ENCODE data around the gene MEP1B.
"Not testable (repeated sequence)": the region's sequence is repeated elsewhere in the genome, so short reads cannot be mapped to it uniquely, and the experiment has no call there.

Gene MEP1B

DNA sequence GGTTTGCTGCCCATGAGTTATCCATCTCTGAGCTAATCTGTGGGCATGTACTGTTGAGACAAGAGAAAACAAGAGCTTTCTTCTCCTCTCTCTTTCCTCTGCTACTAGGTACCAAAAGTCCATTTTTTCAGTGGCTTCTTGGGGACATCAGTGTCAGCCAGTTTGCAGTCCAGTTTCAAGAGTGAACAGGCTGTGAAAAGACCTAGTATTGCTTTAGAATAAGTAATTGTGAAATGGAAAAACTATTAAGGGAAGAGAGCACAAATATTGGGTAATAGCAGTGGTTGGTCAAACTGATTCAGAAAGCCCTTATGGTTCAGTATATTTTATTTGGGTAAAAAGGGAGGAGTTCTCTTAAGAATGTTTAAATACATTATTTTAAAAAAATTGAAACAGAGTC, 33.0 kb upstream of the MEP1B start:
- H3F3A ChIP-seq (ENCODE audit: insufficient read depth, low read length), result no peaks in the 10 kb centered on the region
- H3K79me2 ChIP-seq (ENCODE audit: insufficient read depth, low read length), result no peaks in the 10 kb centered on the region
- no peak overlapping the region for H3K27ac ChIP-seq (ENCODE audit: low read depth, low read length, poor library complexity, severe bottlenecking)
- H3K9me2 ChIP-seq (ENCODE audit: low read depth, low read length), result no peaks in the 10 kb centered on the region
- no peak overlapping the region for H3K4me3 ChIP-seq (ENCODE audit: low read depth, low read length, poor library complexity, severe bottlenecking)
- H4K20me1 ChIP-seq (ENCODE audit: insufficient read depth, low read length), result no peaks in the 10 kb centered on the region
- H3K27me3 ChIP-seq (ENCODE audit: insufficient read depth, low read length), result no peaks in the 10 kb centered on the region; the same call in 1 of the 2 replicates
- no peaks in the 10 kb centered on the region for H3K9me3 ChIP-seq (ENCODE audit: low read length)
- no peak overlapping the region for H3K4me2 ChIP-seq (ENCODE audit: low read length)
- no peak overlapping the region for H2AFZ ChIP-seq (ENCODE audit: low read length)
- H3K9ac ChIP-seq (ENCODE audit: low read length), result no peak overlapping the region
- TF ChIP-seq, protein P1, sequence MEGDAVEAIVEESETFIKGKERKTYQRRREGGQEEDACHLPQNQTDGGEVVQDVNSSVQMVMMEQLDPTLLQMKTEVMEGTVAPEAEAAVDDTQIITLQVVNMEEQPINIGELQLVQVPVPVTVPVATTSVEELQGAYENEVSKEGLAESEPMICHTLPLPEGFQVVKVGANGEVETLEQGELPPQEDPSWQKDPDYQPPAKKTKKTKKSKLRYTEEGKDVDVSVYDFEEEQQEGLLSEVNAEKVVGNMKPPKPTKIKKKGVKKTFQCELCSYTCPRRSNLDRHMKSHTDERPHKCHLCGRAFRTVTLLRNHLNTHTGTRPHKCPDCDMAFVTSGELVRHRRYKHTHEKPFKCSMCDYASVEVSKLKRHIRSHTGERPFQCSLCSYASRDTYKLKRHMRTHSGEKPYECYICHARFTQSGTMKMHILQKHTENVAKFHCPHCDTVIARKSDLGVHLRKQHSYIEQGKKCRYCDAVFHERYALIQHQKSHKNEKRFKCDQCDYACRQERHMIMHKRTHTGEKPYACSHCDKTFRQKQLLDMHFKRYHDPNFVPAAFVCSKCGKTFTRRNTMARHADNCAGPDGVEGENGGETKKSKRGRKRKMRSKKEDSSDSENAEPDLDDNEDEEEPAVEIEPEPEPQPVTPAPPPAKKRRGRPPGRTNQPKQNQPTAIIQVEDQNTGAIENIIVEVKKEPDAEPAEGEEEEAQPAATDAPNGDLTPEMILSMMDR (IDR thresholded peaks at IDR 0.05; ENCODE audit: low read length), result no peak
- no peak for TF ChIP-seq EZH2 (IDR thresholded peaks at IDR 0.05; ENCODE audit: borderline replicate concordance, low read length)
- H3K4me1 ChIP-seq (ENCODE audit: insufficient read depth, low read length, severe bottlenecking), result no peaks in the 10 kb centered on the region
- H3K36me3 ChIP-seq (ENCODE audit: insufficient read depth, low read length), result no peaks in the 10 kb centered on the region

DNA sequence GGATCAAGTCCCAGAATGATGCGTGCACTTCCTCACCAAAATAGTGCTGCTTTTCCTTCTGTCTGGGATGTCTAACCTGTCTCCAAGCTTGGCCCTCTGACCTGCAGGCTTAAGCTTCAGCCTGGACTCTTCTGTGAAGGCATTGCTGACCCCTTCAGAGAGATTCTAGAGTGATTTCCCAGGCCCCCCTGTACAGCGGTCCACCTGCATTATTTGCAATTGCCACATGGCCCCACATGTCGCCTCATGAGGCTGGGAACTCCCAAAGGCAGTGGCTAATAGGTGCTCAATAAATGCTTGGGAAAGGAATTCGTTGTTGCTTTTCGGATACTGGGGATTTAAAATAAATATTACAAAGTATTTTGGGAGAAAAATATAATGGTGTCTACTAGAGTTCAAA, 32.3 kb upstream of the MEP1B start:
- Histone ChIP-seq H3K27ac (ENCODE audit: low read depth, low read length, poor library complexity, severe bottlenecking) (no peak overlapping the region), H3K4me1 (ENCODE audit: insufficient read depth, low read length, severe bottlenecking) (no peaks in the 10 kb centered on the region), H3K36me3 (ENCODE audit: insufficient read depth, low read length) (no peaks in the 10 kb centered on the region), H3K9me2 (ENCODE audit: low read depth, low read length) (no peaks in the 10 kb centered on the region), H2AFZ (ENCODE audit: low read length) (no peak overlapping the region), H3K4me3 (ENCODE audit: low read depth, low read length, poor library complexity, severe bottlenecking) (no peak overlapping the region), H3K27me3 (ENCODE audit: insufficient read depth, low read length) (no peaks in the 10 kb centered on the region; the same call in 1 of the 2 replicates), H3F3A (ENCODE audit: insufficient read depth, low read length) (no peaks in the 10 kb centered on the region), H3K79me2 (ENCODE audit: insufficient read depth, low read length) (no peaks in the 10 kb centered on the region), H3K9me3 (ENCODE audit: low read length) (no peaks in the 10 kb centered on the region), H3K9ac (ENCODE audit: low read length) (no peak overlapping the region), H4K20me1 (ENCODE audit: insufficient read depth, low read length) (no peaks in the 10 kb centered on the region), H3K4me2 (ENCODE audit: low read length) (no peak overlapping the region)
- no peak for TF ChIP-seq EZH2 (IDR thresholded peaks at IDR 0.05; ENCODE audit: borderline replicate concordance, low read length)
- TF ChIP-seq, protein P1 (IDR thresholded peaks at IDR 0.05; ENCODE audit: low read length), result no peak

DNA sequence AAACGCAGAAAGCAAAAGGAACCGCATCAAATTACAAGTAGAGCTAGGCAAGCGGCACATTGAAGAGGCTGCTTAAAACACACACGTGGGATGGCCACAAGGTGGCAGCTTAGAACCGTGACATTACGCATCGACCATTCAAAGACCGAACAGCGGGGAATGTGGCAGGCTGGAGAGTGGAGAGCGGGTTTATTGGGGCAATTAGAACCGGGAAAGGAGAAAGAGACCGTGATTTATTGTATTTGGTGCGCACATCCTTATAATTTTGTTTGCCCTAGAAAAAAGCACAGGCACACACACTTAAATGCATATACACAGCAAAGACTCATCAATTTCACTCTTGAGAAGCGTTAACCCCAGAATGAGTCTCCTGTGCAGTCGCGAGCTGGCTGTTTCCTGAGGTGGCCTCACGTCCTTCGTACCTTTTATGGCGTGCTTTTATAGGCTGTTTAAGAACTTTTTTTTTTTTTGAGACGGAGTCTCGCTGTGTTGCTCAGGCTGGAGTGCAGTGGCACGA, 31.7 kb upstream of the MEP1B start:
- no peak overlapping the region for H3K4me3 ChIP-seq (ENCODE audit: low read depth, low read length, poor library complexity, severe bottlenecking)
- TF ChIP-seq, protein P1 (IDR thresholded peaks at IDR 0.05; ENCODE audit: low read length), result peak; percentile 80
- TF ChIP-seq EZH2 (IDR thresholded peaks at IDR 0.05; ENCODE audit: borderline replicate concordance, low read length), result no peak
- H3K79me2 ChIP-seq (ENCODE audit: insufficient read depth, low read length), result no peaks in the 10 kb centered on the region
- H3K27ac ChIP-seq (ENCODE audit: low read depth, low read length, poor library complexity, severe bottlenecking), result no peak overlapping the region
- H3K36me3 ChIP-seq (ENCODE audit: insufficient read depth, low read length), result no peaks in the 10 kb centered on the region
- H3K9me3 ChIP-seq (ENCODE audit: low read length), result no peaks in the 10 kb centered on the region
- H3F3A ChIP-seq (ENCODE audit: insufficient read depth, low read length), result no peaks in the 10 kb centered on the region
- H2AFZ ChIP-seq (ENCODE audit: low read length), result no peak overlapping the region
- H3K4me2 ChIP-seq (ENCODE audit: low read length), result no peak overlapping the region
- no peaks in the 10 kb centered on the region for H4K20me1 ChIP-seq (ENCODE audit: insufficient read depth, low read length)
- no peaks in the 10 kb centered on the region for H3K9me2 ChIP-seq (ENCODE audit: low read depth, low read length)
- no peaks in the 10 kb centered on the region for H3K4me1 ChIP-seq (ENCODE audit: insufficient read depth, low read length, severe bottlenecking)
- no peaks in the 10 kb centered on the region; the same call in 1 of the 2 replicates for H3K27me3 ChIP-seq (ENCODE audit: insufficient read depth, low read length)
- H3K9ac ChIP-seq (ENCODE audit: low read length), result no peak overlapping the region

DNA sequence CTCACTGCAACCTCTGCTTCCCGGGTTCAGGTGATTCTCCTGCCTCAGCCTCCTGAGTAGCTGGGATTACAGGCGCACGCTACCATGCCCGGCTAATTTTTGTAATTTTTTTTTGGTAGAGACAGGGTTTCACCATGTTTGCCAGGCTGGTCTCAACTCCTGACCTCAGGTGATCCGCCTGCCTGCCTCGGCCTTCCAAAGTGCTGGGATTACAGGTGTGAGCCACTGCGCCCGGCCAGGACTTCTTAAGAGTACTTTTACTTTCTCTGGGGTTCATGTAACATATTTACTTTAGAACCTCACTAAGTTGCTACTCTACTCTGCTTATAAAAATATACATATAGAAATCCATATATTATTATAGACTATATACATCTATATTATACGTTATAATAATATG, 31.2 kb upstream of the MEP1B start:
- not testable (repeated sequence) for H3K9ac ChIP-seq (ENCODE audit: low read length); H3K27me3 ChIP-seq (ENCODE audit: insufficient read depth, low read length); H4K20me1 ChIP-seq (ENCODE audit: insufficient read depth, low read length); H3K79me2 ChIP-seq (ENCODE audit: insufficient read depth, low read length); H3K4me3 ChIP-seq (ENCODE audit: low read depth, low read length, poor library complexity, severe bottlenecking); H3K9me2 ChIP-seq (ENCODE audit: low read depth, low read length); H3K27ac ChIP-seq (ENCODE audit: low read depth, low read length, poor library complexity, severe bottlenecking); H3K4me1 ChIP-seq (ENCODE audit: insufficient read depth, low read length, severe bottlenecking); H3K4me2 ChIP-seq (ENCODE audit: low read length); H3F3A ChIP-seq (ENCODE audit: insufficient read depth, low read length); H2AFZ ChIP-seq (ENCODE audit: low read length); H3K9me3 ChIP-seq (ENCODE audit: low read length); H3K36me3 ChIP-seq (ENCODE audit: insufficient read depth, low read length)

Measured in OCI-LY1 (cell line).